ENCODE results near the gene CDC7.

DNA sequence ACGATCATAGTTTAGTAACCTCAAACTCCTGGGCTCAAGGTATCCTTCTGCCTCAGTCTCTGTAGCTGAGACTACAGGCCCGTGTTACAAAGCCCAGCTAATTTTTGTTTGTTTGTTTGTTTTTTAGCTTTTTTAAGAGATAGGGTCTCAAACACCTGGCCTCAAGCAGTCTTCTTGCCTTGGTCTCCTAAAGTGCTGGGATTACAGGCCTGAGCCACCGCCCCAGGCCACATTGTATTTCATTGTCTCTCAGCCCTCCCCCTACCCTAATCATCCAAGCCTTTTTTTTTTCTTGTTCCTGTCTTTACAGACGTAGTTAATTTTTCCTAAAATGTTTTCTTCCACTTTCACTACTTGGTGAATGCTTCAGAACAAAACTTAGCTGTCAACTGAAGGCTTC is 5.4 kb downstream of the CDC7 start:
- TF ChIP-seq, protein P1, sequence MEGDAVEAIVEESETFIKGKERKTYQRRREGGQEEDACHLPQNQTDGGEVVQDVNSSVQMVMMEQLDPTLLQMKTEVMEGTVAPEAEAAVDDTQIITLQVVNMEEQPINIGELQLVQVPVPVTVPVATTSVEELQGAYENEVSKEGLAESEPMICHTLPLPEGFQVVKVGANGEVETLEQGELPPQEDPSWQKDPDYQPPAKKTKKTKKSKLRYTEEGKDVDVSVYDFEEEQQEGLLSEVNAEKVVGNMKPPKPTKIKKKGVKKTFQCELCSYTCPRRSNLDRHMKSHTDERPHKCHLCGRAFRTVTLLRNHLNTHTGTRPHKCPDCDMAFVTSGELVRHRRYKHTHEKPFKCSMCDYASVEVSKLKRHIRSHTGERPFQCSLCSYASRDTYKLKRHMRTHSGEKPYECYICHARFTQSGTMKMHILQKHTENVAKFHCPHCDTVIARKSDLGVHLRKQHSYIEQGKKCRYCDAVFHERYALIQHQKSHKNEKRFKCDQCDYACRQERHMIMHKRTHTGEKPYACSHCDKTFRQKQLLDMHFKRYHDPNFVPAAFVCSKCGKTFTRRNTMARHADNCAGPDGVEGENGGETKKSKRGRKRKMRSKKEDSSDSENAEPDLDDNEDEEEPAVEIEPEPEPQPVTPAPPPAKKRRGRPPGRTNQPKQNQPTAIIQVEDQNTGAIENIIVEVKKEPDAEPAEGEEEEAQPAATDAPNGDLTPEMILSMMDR (IDR thresholded peaks at IDR 0.05): no peak
- TF ChIP-seq POLR2A (IDR thresholded peaks at IDR 0.05): no peak
